ENCODE results near the gene CTU2. TPM values are rescaled to one million over a fixed set of nuclear protein-coding genes. Genes with fewer than 3 reads are reported as not detected.
A peak's percentile ranks its signal among the peaks of the same experiment; 100 is the strongest.

Gene CTU2
- total RNA-seq, 3 donors from 2014 or later (not counting 1 experiment from before 2014, with no cell fraction given), result 36.6 to 43.3 (median 39.9) TPM

DNA sequence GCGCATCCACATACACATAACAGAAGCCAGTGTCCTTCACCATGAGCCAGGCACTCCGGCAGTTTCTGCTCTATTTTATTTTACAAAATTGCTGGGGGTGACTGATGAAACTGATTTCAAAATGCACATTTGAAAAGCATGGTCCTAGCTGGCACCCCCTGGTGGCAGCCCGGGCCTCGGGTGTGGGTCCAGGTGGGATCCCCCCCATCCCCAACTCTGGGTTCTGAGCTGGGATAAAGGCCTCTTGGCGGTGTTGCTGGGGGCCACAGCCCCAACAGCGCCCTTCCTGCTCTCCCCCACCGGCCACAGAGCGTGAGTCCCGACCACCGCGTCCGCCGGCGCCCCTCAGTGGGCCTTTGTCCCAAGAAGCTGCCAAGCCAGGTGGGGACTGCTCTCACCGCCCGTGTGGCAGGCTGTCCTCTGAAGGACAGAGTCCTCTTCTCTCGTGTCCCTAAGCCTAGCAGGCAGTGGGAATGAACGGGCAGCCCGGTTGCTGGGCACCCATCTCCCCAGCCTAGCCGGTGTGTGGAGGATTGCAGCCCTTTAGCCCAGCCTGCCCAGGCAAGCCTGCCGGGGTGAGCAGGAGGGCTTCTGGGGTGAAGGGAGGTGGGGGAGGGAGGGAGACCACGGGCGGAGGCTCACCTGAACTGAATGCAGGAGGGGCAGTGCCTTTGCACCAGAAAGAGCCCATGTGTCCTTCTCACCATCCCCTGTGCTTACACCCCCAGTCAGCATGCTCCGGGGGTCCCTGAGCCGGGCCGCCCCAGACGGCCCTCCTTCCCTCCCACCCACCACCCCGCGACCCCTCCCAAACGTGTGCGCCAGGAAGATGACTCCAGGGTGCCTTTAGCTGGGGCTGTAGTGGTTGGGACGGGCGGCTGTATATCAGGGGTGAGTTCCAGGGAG, 20.9 kb upstream of the CTU2 start:
- Mint-ChIP-seq H3K27ac (peak overlapping the region; percentile 36 to 73), H3K36me3 (no peaks in the 10 kb centered on the region), H3K9me3 (no peaks in the 10 kb centered on the region), H3K4me1 (peaks cover 10 to 41% of the 10 kb centered on the region in 2 donors), H3K4me3 (peak overlapping the region; percentile 84), H3K27me3 (ENCODE audit: low read depth in 2 of 2) (no peaks in the 10 kb centered on the region)
- Histone ChIP-seq H3K4me3 (ENCODE audit: low read length) (peak overlapping the region; percentile 92), H3K36me3 (ENCODE audit: control insufficient read depth, insufficient read depth, low read length) (peaks cover 6% of the 10 kb centered on the region), H3K9me3 (ENCODE audit: control insufficient read depth, insufficient read depth, low read length) (no peaks in the 10 kb centered on the region), H3K27ac (ENCODE audit: low read length) (peak overlapping the region; percentile 63), H3K27me3 (ENCODE audit: control insufficient read depth, insufficient read depth, low read length) (no peaks in the 10 kb centered on the region), H3K4me1 (ENCODE audit: control insufficient read depth, insufficient read depth, low read length) (peaks cover 55% of the 10 kb centered on the region)
- DNase-seq (peak; percentile 65 to 72), ATAC-seq (peak; percentile 24 to 44 (median 33))
- WGBS (ENCODE audit: insufficient coverage), result 6% methylated on average over 32 of the region's 33 CpGs
- TF ChIP-seq CTCF (IDR thresholded peaks at IDR 0.05), result peak; percentile 77
- intact Hi-C loops (cut with micrococcal nuclease), result loop anchor here (1.0 to 5.0 kb wide), 4 partner anchors 15 to 65 kb away; partner anchors contain the start of gene IL17C

DNA sequence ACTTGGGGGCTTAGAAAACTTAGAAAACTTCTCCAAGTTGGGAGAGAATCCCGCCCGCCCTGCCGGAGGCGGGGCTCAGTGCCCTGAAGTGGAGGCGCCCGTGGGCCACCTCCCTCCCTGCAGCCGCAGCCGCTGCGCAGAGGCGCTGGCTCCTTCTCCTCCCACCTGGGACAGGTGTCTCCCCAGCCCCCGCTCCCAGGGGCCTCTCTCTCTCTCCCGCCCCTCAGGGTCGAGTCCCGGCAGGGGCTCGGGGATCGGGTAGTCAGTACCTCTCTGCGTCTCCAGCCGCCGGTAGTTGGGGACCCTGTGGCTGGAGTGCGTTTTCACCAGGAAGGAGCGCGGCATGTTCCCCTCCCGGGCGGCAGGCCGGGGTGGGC, 20.3 kb upstream of the CTU2 start:
- intact Hi-C loops (cut with micrococcal nuclease), result loop anchor here (1.0 to 5.0 kb wide), 3 partner anchors 15 to 66 kb away; partner anchors contain the start of gene IL17C
- ATAC-seq (peak; percentile 47 to 59 (median 49)), DNase-seq (peak in 1 of 2 donors; percentile 72)
- Histone ChIP-seq H3K27ac (ENCODE audit: low read length) (peak overlapping the region; percentile 63), H3K9me3 (ENCODE audit: control insufficient read depth, insufficient read depth, low read length) (no peaks in the 10 kb centered on the region), H3K36me3 (ENCODE audit: control insufficient read depth, insufficient read depth, low read length) (peaks cover 1% of the 10 kb centered on the region), H3K4me1 (ENCODE audit: control insufficient read depth, insufficient read depth, low read length) (peaks cover 55% of the 10 kb centered on the region), H3K4me3 (ENCODE audit: low read length) (peak overlapping the region; percentile 92), H3K27me3 (ENCODE audit: control insufficient read depth, insufficient read depth, low read length) (no peaks in the 10 kb centered on the region)
- Mint-ChIP-seq H3K9me3 (no peaks in the 10 kb centered on the region), H3K36me3 (no peaks in the 10 kb centered on the region), H3K4me1 (peaks cover 15 to 47% of the 10 kb centered on the region in 2 donors), H3K27ac (peak overlapping the region in 1 of 2 donors; percentile 73), H3K4me3 (peak overlapping the region; percentile 84), H3K27me3 (ENCODE audit: low read depth in 2 of 2) (no peaks in the 10 kb centered on the region)
- TF ChIP-seq CTCF (IDR thresholded peaks at IDR 0.05), result no peak
- WGBS (ENCODE audit: insufficient coverage), result under 1% methylated on average over 25 of the region's 25 CpGs

- intact Hi-C loops (cut with micrococcal nuclease), result loop anchor here (1.0 to 5.0 kb wide), 3 partner anchors 14 to 66 kb away; partner anchors contain the start of gene IL17C
- 12% methylated on average over 65 of the region's 65 CpGs for WGBS (ENCODE audit: insufficient coverage)
- Histone ChIP-seq H3K9me3 (ENCODE audit: control insufficient read depth, insufficient read depth, low read length) (no peaks in the 10 kb centered on the region), H3K27me3 (ENCODE audit: control insufficient read depth, insufficient read depth, low read length) (no peaks in the 10 kb centered on the region), H3K36me3 (ENCODE audit: control insufficient read depth, insufficient read depth, low read length) (no peaks in the 10 kb centered on the region), H3K4me3 (ENCODE audit: low read length) (peak within 1 kb of the TSS; percentile 92), H3K4me1 (ENCODE audit: control insufficient read depth, insufficient read depth, low read length) (peaks cover 55% of the 10 kb centered on the region), H3K27ac (ENCODE audit: low read length) (peak within 1 kb of the TSS; percentile 63)
- no peaks in the 10 kb centered on the region for H3K36me3 Mint-ChIP-seq
- DNase-seq (peak; percentile 88 to 89), ATAC-seq (peak; percentile 86 to 94 (median 93))
- H3K27ac Mint-ChIP-seq, result peak within 1 kb of the TSS; percentile 36 to 73
- peaks cover 15 to 45% of the 10 kb centered on the region in 2 donors for H3K4me1 Mint-ChIP-seq
- H3K27me3 Mint-ChIP-seq (ENCODE audit: low read depth in 2 of 2), result no peaks in the 10 kb centered on the region
- no peak for TF ChIP-seq CTCF (IDR thresholded peaks at IDR 0.05)
- H3K9me3 Mint-ChIP-seq, result no peaks in the 10 kb centered on the region
- peak within 1 kb of the TSS; percentile 84 for H3K4me3 Mint-ChIP-seq
Observed at GRCh38 chr16:88686439-88687253, 19.7 kb upstream of the CTU2 start, which contains the start of gene SNAI3. Gene SNAI3 (minus strand): TSS chr16:88686507. CDS start chr16:88686406, 101 bp downstream.
